A673 (cell line): Measurements from ENCODE around the gene PRMT7.

ENCODE experiments used
- EZH2 ChIP-seq: fragments of 200-600 bp; sonication (generic); IDR thresholded peaks from 2 replicates; pipeline ENCODE4 v1.6.1; 2017; ENCODE audit warnings: borderline replicate concordance, low read depth, mild to moderate bottlenecking, mixed read lengths, antibody characterized with exemption, low read length; ENCODE audit not compliant: poor library complexity, severe bottlenecking
- TF ChIP-seq, protein P1 (sequence below): fragments of 300-800, 200-600 bp; sonication (generic); conservative IDR thresholded peaks from 2 replicates; pipeline ENCODE4 v1.5.1; 2017; ENCODE audit warnings: low read depth, mild to moderate bottlenecking, antibody characterized with exemption, low read length, moderate library complexity, mixed read lengths

DNA sequence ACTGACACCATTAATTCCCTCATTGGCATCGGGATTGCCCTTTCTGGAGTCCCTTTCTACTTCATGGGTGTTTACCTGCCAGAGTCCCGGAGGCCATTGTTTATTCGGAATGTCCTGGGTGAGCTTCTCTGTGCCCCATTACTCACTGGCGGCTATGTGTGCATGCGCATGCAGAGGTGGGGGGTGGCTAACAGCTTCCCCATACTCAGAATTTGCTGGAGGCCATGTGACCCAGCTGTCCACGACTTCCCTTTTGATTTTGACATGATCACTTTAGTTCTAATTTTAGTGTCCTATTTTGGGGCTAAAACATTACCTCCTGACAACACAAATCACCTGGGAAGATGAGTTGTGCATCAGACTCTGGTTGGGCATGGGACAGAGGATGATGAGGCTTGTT lies 14.1 kb upstream of the PRMT7 start:
- TF ChIP-seq, protein P1, sequence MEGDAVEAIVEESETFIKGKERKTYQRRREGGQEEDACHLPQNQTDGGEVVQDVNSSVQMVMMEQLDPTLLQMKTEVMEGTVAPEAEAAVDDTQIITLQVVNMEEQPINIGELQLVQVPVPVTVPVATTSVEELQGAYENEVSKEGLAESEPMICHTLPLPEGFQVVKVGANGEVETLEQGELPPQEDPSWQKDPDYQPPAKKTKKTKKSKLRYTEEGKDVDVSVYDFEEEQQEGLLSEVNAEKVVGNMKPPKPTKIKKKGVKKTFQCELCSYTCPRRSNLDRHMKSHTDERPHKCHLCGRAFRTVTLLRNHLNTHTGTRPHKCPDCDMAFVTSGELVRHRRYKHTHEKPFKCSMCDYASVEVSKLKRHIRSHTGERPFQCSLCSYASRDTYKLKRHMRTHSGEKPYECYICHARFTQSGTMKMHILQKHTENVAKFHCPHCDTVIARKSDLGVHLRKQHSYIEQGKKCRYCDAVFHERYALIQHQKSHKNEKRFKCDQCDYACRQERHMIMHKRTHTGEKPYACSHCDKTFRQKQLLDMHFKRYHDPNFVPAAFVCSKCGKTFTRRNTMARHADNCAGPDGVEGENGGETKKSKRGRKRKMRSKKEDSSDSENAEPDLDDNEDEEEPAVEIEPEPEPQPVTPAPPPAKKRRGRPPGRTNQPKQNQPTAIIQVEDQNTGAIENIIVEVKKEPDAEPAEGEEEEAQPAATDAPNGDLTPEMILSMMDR, result no peak
- no peak for TF ChIP-seq EZH2
